ENCODE data around the gene LRRC25.

DNA sequence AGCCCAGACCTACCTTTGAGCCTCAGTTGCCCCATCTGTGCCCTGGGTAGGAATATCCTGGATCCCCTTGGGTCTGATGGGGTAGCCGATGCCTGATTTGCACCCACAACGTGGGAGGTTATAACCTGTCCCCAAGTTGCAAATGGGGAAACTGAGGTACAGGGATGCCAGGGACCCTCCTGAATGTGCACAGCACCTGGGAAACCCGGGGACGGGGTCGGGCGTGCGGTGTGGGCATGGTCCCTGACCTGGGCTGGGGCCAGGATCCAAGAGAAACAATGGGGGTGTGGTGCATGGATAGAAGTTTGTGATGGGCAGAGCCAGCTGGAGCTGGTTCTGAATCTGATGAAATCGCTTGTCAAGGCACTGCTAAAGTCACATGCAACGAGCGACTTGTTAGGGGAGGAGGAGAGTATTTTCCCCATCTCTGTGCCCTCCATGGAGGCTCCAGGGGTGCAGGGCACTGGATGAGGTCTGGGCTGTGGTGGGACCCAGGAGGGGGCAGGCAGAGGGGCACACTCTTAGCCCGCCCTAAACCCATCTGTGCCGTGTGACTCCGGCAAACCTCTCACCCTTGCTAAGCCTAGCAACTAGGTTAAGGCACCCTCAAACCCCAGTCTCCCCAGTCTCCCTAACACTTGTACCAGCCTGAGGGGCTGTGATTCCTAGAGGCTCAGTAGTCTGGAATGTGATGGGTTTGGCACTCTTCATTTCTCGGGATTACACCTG is 10.7 kb downstream of the LRRC25 start:
- TF ChIP-seq, protein P1, sequence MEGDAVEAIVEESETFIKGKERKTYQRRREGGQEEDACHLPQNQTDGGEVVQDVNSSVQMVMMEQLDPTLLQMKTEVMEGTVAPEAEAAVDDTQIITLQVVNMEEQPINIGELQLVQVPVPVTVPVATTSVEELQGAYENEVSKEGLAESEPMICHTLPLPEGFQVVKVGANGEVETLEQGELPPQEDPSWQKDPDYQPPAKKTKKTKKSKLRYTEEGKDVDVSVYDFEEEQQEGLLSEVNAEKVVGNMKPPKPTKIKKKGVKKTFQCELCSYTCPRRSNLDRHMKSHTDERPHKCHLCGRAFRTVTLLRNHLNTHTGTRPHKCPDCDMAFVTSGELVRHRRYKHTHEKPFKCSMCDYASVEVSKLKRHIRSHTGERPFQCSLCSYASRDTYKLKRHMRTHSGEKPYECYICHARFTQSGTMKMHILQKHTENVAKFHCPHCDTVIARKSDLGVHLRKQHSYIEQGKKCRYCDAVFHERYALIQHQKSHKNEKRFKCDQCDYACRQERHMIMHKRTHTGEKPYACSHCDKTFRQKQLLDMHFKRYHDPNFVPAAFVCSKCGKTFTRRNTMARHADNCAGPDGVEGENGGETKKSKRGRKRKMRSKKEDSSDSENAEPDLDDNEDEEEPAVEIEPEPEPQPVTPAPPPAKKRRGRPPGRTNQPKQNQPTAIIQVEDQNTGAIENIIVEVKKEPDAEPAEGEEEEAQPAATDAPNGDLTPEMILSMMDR (IDR thresholded peaks at IDR 0.05), result no peak
- no peak for TF ChIP-seq POLR2A (IDR thresholded peaks at IDR 0.05)

All from breast epithelium (tissue), 3 donors.